BJ (cell line): Measurements from ENCODE around the gene PCDH17. TPM values are rescaled to one million over a fixed set of nuclear protein-coding genes. Genes with fewer than 3 reads are reported as not detected.

ENCODE experiments used
- CTCF ChIA-PET: fragments of 350-600 bp; formaldehyde crosslinking; extraction: SDS; loops from one replicate; lab custom pipeline; 2021; ENCODE audit warnings: antibody characterized with exemption, inconsistent platforms; lab: Yijun Ruan, JAX
- POLR2A ChIA-PET: fragments of 300-600 bp; sonication (Branson Sonifier 250); formaldehyde crosslinking; extraction: SDS; loops from one replicate; lab custom pipeline; 2021; ENCODE audit warnings: antibody characterized with exemption; lab: Charles Lee
- DNase-seq: peaks from one replicate; pipeline ENCODE4 v3.0.0-alpha.2; 2011; ENCODE audit warnings: low read depth
- H3K27me3 ChIP-seq: 2 replicates; pipeline ENCODE4 v1.6.0; 2011; ENCODE audit warnings: low read length; ENCODE audit not compliant: control insufficient read depth, insufficient read depth
- H3K36me3 ChIP-seq: 2 replicates; pipeline ENCODE4 v1.5.1; 2011; ENCODE audit warnings: low read length; ENCODE audit not compliant: control insufficient read depth, insufficient read depth
- H3K4me3 ChIP-seq: 2 replicates; pipeline ENCODE4 v1.5.1; 2011; ENCODE audit warnings: low read depth, mild to moderate bottlenecking, control low read depth, low read length
- polyA plus RNA-seq: library from polyadenylated mRNA; depleted of rRNA; stranded (reverse); fragments of >200 nt; gene quantifications from 2 replicates; pipeline ENCODE4 v1.2.3, GENCODE V29; 2011
- TF ChIP-seq, protein P1 (sequence below): IDR thresholded peaks from 2 replicates; pipeline ENCODE4 v1.5.1; 2011; ENCODE audit warnings: low read depth, mild to moderate bottlenecking, control low read depth, inconsistent platforms, low read length, moderate library complexity; ENCODE audit not compliant: insufficient read depth

Gene PCDH17
- polyA plus RNA-seq, 1 experiment: 0.01 TPM

DNA sequence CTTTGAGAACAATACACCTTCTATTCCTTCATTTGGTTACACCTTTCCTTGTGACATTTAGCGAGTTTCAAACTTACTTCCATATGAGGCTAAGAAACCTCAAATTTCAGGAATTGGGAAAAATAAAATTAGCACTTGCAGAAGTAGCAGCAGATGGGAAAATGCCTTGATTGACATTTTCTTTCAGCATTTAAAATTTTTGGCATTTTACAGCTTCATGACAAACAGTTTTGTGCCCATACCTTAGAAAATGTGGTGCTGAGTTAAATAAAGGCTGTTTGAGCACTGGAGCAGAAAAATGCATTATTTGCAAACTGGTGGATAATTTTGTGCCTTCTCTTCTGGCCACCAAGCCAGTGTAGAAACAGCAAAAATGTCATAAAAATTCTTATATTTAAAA, 95.4 kb downstream of the PCDH17 start:
- POLR2A ChIA-PET: no interaction called here
- DNase-seq: no peak
- Histone ChIP-seq H3K4me3 (no peak overlapping the region), H3K27me3 (no peaks in the 10 kb centered on the region), H3K36me3 (no peaks in the 10 kb centered on the region)
- CTCF ChIA-PET: no interaction called here
- TF ChIP-seq, protein P1, sequence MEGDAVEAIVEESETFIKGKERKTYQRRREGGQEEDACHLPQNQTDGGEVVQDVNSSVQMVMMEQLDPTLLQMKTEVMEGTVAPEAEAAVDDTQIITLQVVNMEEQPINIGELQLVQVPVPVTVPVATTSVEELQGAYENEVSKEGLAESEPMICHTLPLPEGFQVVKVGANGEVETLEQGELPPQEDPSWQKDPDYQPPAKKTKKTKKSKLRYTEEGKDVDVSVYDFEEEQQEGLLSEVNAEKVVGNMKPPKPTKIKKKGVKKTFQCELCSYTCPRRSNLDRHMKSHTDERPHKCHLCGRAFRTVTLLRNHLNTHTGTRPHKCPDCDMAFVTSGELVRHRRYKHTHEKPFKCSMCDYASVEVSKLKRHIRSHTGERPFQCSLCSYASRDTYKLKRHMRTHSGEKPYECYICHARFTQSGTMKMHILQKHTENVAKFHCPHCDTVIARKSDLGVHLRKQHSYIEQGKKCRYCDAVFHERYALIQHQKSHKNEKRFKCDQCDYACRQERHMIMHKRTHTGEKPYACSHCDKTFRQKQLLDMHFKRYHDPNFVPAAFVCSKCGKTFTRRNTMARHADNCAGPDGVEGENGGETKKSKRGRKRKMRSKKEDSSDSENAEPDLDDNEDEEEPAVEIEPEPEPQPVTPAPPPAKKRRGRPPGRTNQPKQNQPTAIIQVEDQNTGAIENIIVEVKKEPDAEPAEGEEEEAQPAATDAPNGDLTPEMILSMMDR: no peak

DNA sequence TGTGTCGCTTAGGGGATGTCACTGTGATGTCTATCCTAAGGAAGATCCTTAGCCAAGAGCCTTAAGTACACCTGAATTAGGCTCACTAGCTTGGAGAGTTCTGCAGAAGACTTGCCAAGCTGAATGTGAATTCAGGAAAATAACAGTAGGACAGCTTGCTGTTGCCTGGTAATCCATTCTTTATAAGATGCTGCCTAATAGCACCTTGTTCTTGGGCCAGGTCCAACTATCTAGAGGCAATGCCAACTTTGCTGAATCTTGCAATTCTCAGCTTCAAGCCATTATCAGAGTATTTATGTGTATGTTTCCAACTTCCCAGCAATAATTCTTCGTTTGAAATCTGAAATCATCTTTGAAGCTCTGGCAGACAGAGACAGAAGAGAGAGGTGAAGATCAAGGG, 102.8 kb downstream of the PCDH17 start:
- no peaks in the 10 kb centered on the region for H3K27me3 ChIP-seq
- H3K4me3 ChIP-seq: no peak overlapping the region
- TF ChIP-seq, protein P1: no peak
- no peaks in the 10 kb centered on the region for H3K36me3 ChIP-seq
- no peak for DNase-seq
- CTCF ChIA-PET: no interaction called here
- POLR2A ChIA-PET: no interaction called here

DNA sequence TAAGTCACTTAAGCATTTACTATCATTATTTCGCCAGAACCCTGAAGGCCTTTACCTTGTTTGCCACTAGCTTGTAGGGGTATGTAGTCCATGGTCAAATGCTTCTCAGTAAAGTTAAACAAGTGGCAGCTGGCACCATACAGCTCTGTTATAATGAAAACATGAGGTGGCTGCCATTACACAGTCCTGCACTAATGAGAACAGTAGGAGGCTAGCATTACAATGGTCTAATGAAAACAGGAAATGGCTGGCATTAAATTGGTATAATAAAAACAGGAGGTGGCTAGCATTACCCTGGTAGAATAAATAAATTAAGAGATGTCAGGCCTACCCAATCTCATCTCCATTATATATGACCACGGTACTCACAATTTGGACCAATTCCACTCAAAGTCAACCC, 107.5 kb downstream of the PCDH17 start:
- no peak for DNase-seq
- TF ChIP-seq, protein P1: no peak
- Histone ChIP-seq H3K27me3 (no peaks in the 10 kb centered on the region), H3K36me3 (no peaks in the 10 kb centered on the region), H3K4me3 (no peak overlapping the region)
- POLR2A ChIA-PET: no interaction called here
- CTCF ChIA-PET: no interaction called here

DNA sequence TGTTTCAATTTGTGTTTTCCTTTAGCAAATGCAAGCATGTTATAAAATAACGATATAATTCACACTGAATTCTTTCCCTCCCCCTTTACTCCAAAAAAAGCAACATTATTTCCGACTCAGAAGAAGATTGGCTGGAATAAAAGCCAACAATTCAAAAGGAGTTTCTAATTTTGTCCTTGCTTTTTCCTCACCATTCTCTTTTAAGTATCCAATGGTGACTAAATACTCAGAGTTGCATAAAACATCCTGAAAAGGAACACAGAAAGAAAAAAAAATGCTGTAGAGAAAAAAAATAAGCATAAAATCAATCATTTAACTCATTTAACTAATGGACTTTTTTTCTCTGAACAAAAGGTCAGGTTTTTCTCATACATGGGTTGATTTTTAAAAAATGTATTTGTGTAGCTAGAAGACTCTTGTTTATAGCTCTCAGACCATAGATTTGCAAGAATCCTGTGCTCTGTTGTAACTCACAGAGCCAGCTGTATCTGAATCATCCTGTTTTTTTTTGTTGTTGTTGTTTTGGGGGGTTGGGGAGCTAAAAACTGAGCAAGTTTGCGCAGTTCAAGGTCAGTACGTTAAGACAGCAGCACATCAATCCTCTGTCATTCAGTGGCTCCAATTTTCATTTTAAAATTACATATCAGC, 108.1 kb downstream of the PCDH17 start:
- DNase-seq: no peak
- CTCF ChIA-PET: no interaction called here
- Histone ChIP-seq H3K27me3 (no peaks in the 10 kb centered on the region), H3K4me3 (no peak overlapping the region), H3K36me3 (no peaks in the 10 kb centered on the region)
- POLR2A ChIA-PET: no interaction called here
- TF ChIP-seq, protein P1: no peak

DNA sequence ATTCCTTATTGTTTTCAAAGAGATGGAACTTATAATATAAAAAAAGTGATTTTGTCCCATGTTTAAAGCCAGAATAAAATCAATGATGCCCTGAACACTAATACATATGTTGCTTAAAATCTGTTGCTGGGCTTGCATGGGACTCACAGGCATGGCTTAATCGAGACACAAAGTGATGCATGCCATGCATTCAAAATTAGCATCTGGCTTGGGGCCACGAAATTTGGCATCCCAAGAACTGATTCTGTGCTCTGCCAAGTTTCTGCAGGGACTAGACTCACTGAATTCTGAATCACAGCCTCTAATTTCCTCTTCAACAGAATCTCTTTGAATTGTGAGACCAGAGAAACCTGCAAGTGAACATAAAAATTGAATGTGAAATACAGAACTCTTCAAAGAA, 109.2 kb downstream of the PCDH17 start:
- Histone ChIP-seq H3K4me3 (no peak overlapping the region), H3K36me3 (no peaks in the 10 kb centered on the region), H3K27me3 (no peaks in the 10 kb centered on the region)
- CTCF ChIA-PET: no interaction called here
- TF ChIP-seq, protein P1: no peak
- DNase-seq: no peak
- POLR2A ChIA-PET: no interaction called here
